GM19328 (cell line): Measurements from ENCODE around the gene RAP1GDS1.
A peak's percentile ranks its signal among the peaks of the same experiment; 100 is the strongest.
"Not testable (repeated sequence)": the region's sequence is repeated elsewhere in the genome, so short reads cannot be mapped to it uniquely, and the experiment has no call there.

Experiments used
- ATAC-seq: cut with Tn5 transposase; IDR thresholded peaks from one replicate; pipeline ENCODE4 v1.9.1; 2021; ENCODE audit warnings: mild to moderate bottlenecking, moderate library complexity; ENCODE audit not compliant: unreplicated experiment

Gene RAP1GDS1

GRCh38 chr4:98423009-98423408 is 161.8 kb downstream of the RAP1GDS1 start:
- ATAC-seq: no peak

- no peak for ATAC-seq
Observed at GRCh38 chr4:98430708-98431403, 169.7 kb downstream of the RAP1GDS1 start.

DNA sequence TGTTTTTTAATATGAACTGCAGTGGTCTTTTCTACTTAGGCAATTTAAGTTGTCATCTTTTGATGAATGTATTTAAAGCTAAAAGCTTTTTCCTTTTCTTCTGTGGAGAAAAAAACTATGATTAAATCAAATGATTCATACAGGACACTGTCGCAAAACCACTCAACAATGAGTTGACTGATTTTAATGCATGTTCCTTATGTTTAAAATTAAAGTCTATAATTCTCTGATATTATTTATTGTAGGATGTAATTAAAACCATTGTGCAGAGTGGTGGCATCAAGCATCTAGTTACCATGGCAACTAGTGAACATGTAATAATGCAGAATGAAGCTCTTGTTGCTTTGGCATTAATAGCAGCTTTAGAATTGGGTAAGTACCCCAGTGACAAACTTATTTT is 172.5 kb downstream of the RAP1GDS1 start:
- no peak for ATAC-seq

DNA sequence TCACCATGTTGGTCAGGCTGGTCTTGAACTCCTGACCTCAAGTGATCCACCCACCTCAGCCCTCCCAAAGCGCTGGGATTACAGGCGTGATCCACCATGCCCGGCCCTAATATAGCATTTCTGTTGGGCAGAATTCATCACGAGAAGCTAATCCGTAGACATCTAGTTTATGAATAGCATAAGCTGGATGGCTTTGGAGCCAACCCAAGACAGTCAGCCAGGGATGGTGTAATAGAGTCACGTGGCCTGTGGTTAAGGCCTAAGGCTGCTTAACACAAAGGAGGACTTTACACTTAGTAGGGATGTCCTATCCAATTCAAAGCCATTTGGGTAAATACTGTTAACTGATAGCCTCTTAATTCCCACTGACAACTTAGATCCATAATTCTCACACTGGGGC is 173.6 kb downstream of the RAP1GDS1 start:
- ATAC-seq: no peak

DNA sequence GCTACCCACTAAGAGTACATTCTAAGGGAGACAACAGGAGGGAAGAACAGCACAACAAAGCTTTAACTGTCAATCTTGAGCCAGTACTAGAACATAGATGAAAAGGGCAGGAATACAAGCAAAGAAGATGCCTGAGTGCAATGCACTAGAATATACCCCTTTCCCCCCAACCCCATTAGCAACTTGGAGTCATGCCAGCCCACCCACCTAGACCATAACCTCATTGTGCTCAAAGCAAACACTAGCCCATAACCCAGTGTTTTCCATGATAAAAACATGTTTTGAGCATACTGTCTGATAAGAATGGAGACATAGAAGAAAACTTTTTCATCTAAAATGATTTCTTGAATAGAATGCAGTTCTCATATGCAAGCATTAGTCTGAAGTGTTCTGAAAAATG is 183.2 kb downstream of the RAP1GDS1 start:
- ATAC-seq: no peak

DNA sequence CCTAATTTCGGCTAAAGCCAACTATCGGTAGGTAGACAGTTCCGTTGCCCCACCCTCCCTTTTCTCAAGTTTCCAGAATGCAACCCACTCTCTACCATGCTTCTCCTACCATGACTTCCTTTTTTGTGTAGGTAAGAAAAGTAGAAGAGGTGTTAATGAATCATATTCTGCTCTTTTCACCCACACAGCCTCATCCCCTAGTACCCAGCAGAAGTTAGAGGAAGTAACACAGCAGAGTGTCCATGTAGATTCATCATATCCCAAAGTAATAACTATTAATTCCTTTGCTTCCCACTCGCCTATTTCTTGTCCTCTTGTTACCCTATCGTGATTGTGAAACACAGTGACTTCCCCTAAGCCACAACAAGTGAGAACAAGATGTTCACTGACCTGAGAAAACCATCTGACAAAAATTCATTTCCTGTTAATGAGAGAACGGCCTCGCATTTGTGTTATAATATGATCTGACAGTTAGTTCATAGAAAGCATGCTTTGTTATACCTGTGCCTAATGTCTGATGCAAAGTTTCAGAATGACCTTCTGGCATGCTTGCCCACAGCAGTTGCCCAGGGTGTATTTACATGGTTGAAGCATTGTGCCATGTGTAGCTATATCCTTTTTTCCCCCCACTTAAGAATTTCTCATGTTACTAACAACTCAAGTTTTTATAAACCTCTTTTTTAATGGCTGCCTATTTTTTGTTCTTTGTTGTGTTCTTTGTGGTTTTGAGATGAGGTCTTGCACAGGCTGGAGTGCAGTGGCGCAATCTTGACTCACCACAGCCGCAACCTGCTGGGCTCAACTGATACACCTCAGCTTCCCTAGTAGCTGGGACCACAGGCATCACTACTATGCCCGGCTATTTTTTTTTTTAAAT is 185.6 kb downstream of the RAP1GDS1 start:
- peak; percentile 79 for ATAC-seq

GRCh38 chr4:98447648-98448047 is 186.5 kb downstream of the RAP1GDS1 start:
- ATAC-seq: no peak

GRCh38 chr4:98448908-98449307 is 187.7 kb downstream of the RAP1GDS1 start:
- no peak for ATAC-seq

- no peak for ATAC-seq
Observed at GRCh38 chr4:98452091-98452490, 190.9 kb downstream of the RAP1GDS1 start.

GRCh38 chr4:98457422-98457821 is 196.2 kb downstream of the RAP1GDS1 start:
- ATAC-seq: not testable (repeated sequence)

DNA sequence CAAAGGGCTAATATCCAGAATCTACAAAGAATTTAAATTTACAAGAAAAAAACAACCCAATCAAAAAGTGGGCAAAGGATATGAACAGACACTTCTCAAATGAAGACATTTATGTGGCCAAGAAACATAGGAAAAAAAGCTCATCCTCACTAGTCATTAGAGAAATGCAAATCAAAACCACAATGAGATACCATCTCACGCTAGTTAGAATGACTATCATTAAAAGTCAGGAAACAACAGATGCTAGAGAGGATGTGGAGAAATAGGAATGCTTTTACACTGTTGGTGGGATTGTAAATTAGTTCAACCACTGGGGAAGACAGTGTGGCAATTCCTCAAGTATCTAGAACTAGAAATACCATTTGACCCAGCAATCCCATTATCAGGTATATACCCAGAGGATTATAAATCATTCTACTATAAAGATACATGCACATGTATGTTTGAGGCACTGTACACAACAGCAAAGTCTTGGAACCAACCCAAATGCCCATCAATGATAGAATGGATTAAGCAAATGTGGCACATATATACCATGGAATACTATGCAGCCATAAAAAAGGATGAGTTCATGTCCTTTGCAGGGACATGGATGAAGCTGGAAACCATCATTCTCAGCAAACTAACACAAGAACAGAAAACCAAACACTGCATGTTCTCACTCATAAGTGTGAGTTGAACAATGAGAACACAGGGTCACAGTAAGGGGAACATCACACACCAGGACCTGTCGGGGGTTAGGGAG is 200.1 kb downstream of the RAP1GDS1 start:
- not testable (repeated sequence) for ATAC-seq

DNA sequence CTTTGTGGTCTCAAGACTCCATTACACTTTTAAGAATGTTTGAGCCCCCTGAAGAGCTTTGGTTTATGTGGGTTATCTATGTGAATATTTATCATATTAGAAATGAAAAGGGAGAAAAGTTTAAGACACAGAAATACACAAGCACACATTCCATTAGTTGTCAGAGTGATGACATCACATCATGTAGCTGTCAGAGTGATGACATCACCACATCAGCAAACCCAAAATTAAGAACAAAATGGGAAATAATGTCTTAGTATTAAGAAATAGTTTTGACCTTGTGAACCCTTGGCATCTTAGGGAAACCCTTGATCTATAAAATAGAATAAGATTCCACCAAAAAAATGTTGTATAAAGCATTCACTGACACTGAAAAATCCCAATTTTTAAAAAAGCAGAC is 201.3 kb downstream of the RAP1GDS1 start:
- no peak for ATAC-seq

- ATAC-seq: peak; percentile 6
Observed at GRCh38 chr4:98466868-98467599, 205.8 kb downstream of the RAP1GDS1 start.

- peak; percentile 95 for ATAC-seq
Observed at GRCh38 chr4:98467627-98468072, 206.5 kb downstream of the RAP1GDS1 start.

GRCh38 chr4:98468709-98469108 is 207.5 kb downstream of the RAP1GDS1 start:
- no peak for ATAC-seq

DNA sequence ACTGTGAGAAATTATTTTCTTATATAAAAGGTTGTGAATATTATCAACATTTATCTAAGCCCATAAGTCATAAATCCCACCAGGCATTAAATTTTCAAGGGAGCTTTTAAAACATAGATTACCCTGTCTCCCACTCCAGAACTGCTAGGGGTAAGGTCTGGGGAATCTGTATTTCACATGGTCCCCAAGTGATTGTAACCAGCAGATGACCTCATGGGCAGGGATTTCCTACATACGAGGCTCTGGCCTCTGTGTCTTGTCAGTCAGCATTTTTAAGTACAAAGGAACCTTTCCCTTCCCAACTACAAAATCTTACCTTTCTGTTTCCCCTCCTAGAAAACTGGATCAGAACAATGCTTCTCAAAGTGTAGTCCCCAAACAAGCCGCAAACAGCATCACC is 208.6 kb downstream of the RAP1GDS1 start:
- ATAC-seq: no peak

DNA sequence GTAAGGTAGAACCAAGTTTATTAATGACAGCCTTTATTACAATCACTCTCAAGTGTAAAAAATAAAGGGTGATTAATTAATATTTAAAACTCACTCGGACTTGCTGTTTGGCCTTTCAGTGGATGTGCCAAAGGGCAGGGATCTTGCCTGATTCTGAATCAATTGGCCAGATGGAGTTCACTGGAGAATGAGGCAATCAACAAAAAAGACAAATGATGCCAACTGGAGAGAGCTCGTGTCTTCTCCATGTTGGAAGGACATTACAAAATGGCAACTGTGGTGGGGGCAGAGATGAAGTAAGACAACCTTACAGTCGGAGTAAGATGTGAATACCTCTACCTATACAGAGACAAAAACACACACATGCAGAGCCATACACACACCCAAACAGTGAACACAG is 209.2 kb downstream of the RAP1GDS1 start:
- no peak for ATAC-seq

DNA sequence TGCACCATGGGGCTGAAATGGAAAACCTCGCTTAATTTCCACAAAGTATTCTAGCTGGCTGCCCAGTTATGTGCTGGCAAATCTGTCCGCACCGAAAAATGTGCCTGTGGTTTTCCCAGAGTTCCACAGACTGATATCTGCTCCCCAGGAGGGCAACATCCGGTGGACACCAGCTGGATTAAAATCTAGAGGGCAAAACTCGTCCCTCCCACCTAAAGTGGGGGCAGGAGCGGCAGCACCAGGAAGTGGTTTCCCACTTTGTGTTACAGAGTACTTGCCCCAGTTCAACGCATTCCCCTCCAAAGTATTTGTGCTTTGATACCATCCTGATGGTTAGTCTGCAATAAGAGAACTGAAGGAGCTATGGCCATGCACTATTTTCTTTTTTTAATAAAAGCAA is 209.6 kb downstream of the RAP1GDS1 start:
- no peak for ATAC-seq

DNA sequence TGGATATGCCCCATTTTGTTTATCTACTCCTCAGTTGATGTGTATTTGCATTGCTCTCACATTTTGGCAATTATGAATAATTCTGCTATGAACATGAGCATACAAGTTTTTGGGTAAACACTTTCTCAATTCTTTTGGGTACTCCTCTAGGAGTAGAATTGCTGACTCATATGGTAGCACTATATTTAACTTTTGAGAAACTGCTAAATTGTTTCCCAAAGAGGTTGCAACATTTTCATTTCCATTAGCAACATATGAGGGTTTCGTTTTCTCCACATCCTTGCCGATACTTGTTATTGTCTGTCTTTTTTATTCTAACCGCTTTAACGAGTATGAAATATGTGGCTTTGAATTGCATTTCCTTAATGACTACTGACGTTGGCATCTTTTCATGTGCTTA is 211.9 kb downstream of the RAP1GDS1 start:
- no peak for ATAC-seq

- no peak for ATAC-seq
Observed at GRCh38 chr4:98474408-98474844, 213.2 kb downstream of the RAP1GDS1 start.

- no peak for ATAC-seq
Observed at GRCh38 chr4:98476891-98477290, 215.7 kb downstream of the RAP1GDS1 start.
